Uterus (tissue), 2 donors: ENCODE data around the gene ZNF576.

Experiments
- CTCF ChIP-seq, 4 experiments: fragments of 200-600 bp in 2 of 4; fragments of 450-650 bp in 2 of 4; sonication (generic) in 2 of 4; IDR thresholded peaks; one replicate each; pipeline ENCODE4 v1.5.1; 2016 to 2019; ENCODE audit warnings: antibody characterized with exemption in 4 of 4, mild to moderate bottlenecking in 2 of 4, moderate library complexity in 1 of 4
- POLR2A ChIP-seq, 2 donors: fragments of 450-650 bp; IDR thresholded peaks; one replicate each; pipeline ENCODE4 v1.6.1; 2016; ENCODE audit warnings: antibody characterized with exemption in 2 of 2, mild to moderate bottlenecking in 1 of 2, moderate library complexity in 1 of 2

DNA sequence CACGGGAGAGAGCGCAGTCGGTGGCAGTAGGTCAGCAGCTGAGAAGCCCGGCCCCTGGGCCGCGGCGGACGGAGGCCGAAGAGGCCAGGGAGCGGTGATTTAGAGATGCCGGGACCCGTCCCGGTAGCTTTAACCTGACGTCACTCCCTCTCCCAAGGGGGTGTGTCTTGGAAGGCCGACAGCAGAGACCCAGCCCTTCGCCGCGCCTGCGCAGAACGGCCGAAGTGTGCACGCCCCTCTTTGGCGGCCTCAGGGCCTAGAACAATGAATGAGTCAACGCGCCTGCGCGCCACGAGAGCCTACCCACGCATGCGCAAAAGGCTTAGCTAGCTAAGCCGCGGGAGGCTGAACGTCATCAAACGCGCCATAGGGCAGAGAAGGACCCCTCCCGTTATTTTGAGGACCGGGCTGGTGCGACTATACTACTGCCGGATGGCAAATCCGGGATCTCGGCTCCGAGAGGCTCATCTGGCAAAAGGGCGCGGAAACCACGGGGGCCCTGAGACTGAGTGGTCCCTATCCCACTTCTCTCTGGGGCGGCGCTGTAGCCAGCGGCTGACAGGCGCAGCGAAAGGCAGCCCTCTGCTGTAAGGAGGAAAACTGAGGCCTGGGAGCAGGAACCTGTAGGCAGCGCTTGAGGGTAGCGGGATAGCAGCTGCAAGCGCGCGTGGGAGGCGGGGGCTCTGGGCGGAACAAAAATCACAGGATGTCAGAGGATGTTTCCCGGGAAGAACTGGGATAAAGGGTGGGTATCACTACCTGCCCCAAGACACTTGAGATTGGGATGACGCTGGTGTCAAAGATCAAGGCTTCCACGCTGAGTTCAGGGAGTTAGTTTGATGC lies at the start of gene ZNF576, which contains the start of gene IRGQ:
- TF ChIP-seq CTCF (IDR thresholded peaks at IDR 0.05) (peak in 2 of 4 experiments; percentile 37 to 43), POLR2A (IDR thresholded peaks at IDR 0.05) (peak; percentile 80 to 89)
